Measurements from ENCODE around the gene ATP5PO.

ATP5PO gene

GRCh38 chr21:33915368-33916199 lies at the start of gene ATP5PO:
ATP5PO (minus strand) TSS chr21:33915804; CDS start chr21:33915763, 41 bp downstream.
- POLR2A ChIA-PET, result no interaction called here
- CTCF ChIA-PET, result interaction anchor here (1.9 to 14.8 kb wide), 2 partner anchors 8 to 433 kb away, joined by 15 to 368 read pairs; no protein-coding TSS in a partner anchor
- no peak for TF ChIP-seq CTCF (IDR thresholded peaks at IDR 0.05; ENCODE audit: control extremely low read depth, extremely low read depth, low read depth, missing control alignments)
- DNase-seq (ENCODE audit: extremely low spot score), result peak; percentile 95

GRCh38 chr21:33964706-33965325 lies 49.2 kb upstream of the ATP5PO start:
- TF ChIP-seq CTCF (IDR thresholded peaks at IDR 0.05; ENCODE audit: control extremely low read depth, extremely low read depth, low read depth, missing control alignments), result no peak
- POLR2A ChIA-PET, result no interaction called here
- CTCF ChIA-PET, result interaction anchor here (0.5 to 3.2 kb wide), 6 partner anchors 9 to 76 kb away, joined by 3 to 15 read pairs (median 4); no protein-coding TSS in a partner anchor
- DNase-seq (ENCODE audit: extremely low spot score), result no peak

GRCh38 chr21:33963848-33964555 lies 48.4 kb upstream of the ATP5PO start:
- DNase-seq (ENCODE audit: extremely low spot score), result no peak
- POLR2A ChIA-PET, result no interaction called here
- no peak for TF ChIP-seq CTCF (IDR thresholded peaks at IDR 0.05; ENCODE audit: control extremely low read depth, extremely low read depth, low read depth, missing control alignments)
- CTCF ChIA-PET, result interaction anchor here (0.9 to 3.2 kb wide), 5 partner anchors 9 to 76 kb away, joined by 3 to 15 read pairs (median 5); no protein-coding TSS in a partner anchor

- DNase-seq (ENCODE audit: extremely low spot score), result no peak
- TF ChIP-seq CTCF (IDR thresholded peaks at IDR 0.05; ENCODE audit: control extremely low read depth, extremely low read depth, low read depth, missing control alignments), result no peak
- ChIA-PET POLR2A (no interaction called here), CTCF (interaction anchor here (1.4 to 3.2 kb wide), 7 partner anchors 9 to 55 kb away, joined by 4 to 15 read pairs (median 6); no protein-coding TSS in a partner anchor)
Observed at GRCh38 chr21:33962290-33962689, 46.7 kb upstream of the ATP5PO start.

GRCh38 chr21:33961061-33961460 lies 45.5 kb upstream of the ATP5PO start:
- ChIA-PET POLR2A (interaction anchor here (0.6 kb wide), 1 partner anchor 10 kb away, joined by 8 read pairs; no protein-coding TSS in a partner anchor), CTCF (interaction anchor here (1.2 to 3.2 kb wide), 5 partner anchors 11 to 37 kb away, joined by 3 to 13 read pairs (median 6); no protein-coding TSS in a partner anchor)
- DNase-seq (ENCODE audit: extremely low spot score), result no peak
- no peak for TF ChIP-seq CTCF (IDR thresholded peaks at IDR 0.05; ENCODE audit: control extremely low read depth, extremely low read depth, low read depth, missing control alignments)

- POLR2A ChIA-PET, result no interaction called here
- DNase-seq (ENCODE audit: extremely low spot score), result no peak
- CTCF ChIA-PET, result interaction anchor here (0.8 to 3.2 kb wide), 8 partner anchors 10 to 669 kb away, joined by 3 to 13 read pairs (median 4); no protein-coding TSS in a partner anchor
- TF ChIP-seq CTCF (IDR thresholded peaks at IDR 0.05; ENCODE audit: control extremely low read depth, extremely low read depth, low read depth, missing control alignments), result no peak
Observed at GRCh38 chr21:33959680-33960079, 44.1 kb upstream of the ATP5PO start.
